H1 (cell line): Measurements from ENCODE around the gene SERAC1. TPM values are rescaled to one million over a fixed set of nuclear protein-coding genes. Genes with fewer than 3 reads are reported as not detected.

Experiments used
- RAD21 ChIP-seq, 2 experiments: IDR thresholded peaks in 1 of 2; conservative IDR thresholded peaks in 1 of 2; 2 replicates each; pipeline ENCODE4 v1.6.1; 2011; ENCODE audit warnings: low read depth in 2 of 2, low read length in 2 of 2, improper control_type of control experiment in 1 of 2, inconsistent platforms in 1 of 2, mild to moderate bottlenecking in 1 of 2, moderate library complexity in 1 of 2
- polyA plus RNA-seq, 7 experiments: library from polyadenylated mRNA; depleted of rRNA in 3 of 7; stranded (reverse) in 5 of 7; unstranded in 2 of 7; fragments of >200 nt in 5 of 7; fragments of 200-250 nt in 2 of 7; gene quantifications; 1 replicate in 5 of 7; 2 replicates in 1 of 7; 4 replicates in 1 of 7; pipeline versions ENCODE4 v1.2.1 to v1.2.3, GENCODE V29; 2011 to 2013; ENCODE audit warnings: missing spikeins in 2 of 7, mixed read lengths in 2 of 7
- total RNA-seq: library from RNA; stranded (reverse); fragmentation: NEBNext Ultra II Directional; extraction: Animal tissue kit (Norgen Biotek cat#: 25700); gene quantifications from 2 replicates; pipeline ENCODE4 v1.2.1, GENCODE V29; 2021

SERAC1 gene
- total and polyA plus RNA-seq, 2 of the 8 experiments (the other 6 are each of a cell fraction or from before 2014, with no cell fraction given) = 7.3 to 9.0 TPM

DNA sequence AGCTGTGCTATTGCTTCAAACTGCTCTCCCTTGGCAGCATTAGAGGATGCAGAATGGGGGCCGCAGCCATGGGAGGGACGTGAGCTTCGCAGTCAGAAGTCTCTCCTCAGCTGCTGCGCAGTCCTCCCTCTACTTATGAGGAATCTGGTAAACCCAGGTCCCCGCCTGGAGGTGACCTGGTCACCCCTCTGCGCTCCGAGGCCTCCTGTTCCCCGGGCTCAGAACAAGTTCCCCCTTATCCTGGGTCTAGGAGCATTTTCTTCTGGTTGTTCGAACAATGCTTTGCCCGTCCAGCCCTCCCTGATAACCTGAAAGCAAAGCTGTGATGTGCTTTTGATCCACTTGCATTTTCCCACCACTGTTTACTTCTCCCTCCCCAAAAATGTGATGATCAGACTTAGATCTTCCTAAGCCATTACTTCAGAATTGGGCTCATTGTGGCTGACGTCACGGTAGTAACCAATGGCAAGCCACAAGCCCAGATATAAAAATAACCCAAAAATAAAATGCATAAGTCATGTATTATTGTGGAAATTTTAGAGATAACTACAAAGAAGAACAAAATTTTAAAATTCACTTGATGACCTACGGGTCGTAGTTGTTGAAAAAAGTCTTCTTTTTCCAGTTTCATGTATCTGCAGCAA lies 80.7 kb downstream of the SERAC1 start (continued):
- TF ChIP-seq RAD21 (IDR thresholded peaks at IDR 0.05 in 1 of 2, conservative IDR thresholded peaks at IDR 0.05 in 1 of 2; ENCODE audit: low read depth in 2 of 2, low read length in 2 of 2) = no peak
